ENCODE data around the gene STK17A.

The STK17A gene

GRCh38 chr7:43655584-43655983 lies 72.7 kb downstream of the STK17A start:
- TF ChIP-seq CTCF (IDR thresholded peaks at IDR 0.05; ENCODE audit: insufficient read depth, low read depth, low read length, missing control alignments), result no peak
- H3K4me3 ChIP-seq (ENCODE audit: low read length), result no peak overlapping the region
- DNase-seq (ENCODE audit: low read depth), result no peak

- DNase-seq (ENCODE audit: low read depth), result no peak
- no peak for TF ChIP-seq CTCF (IDR thresholded peaks at IDR 0.05; ENCODE audit: insufficient read depth, low read depth, low read length, missing control alignments)
- no peak overlapping the region for H3K4me3 ChIP-seq (ENCODE audit: low read length)
Measured at GRCh38 chr7:43656997-43657396, 74.1 kb downstream of the STK17A start.

GRCh38 chr7:43658718-43659548 lies 76.0 kb downstream of the STK17A start:
- H3K4me3 ChIP-seq (ENCODE audit: low read length), result no peak overlapping the region
- DNase-seq (ENCODE audit: low read depth), result peak; percentile 65
- no peak for TF ChIP-seq CTCF (IDR thresholded peaks at IDR 0.05; ENCODE audit: insufficient read depth, low read depth, low read length, missing control alignments)

GRCh38 chr7:43659549-43659896 lies 76.6 kb downstream of the STK17A start:
- DNase-seq (ENCODE audit: low read depth), result no peak
- no peak for TF ChIP-seq CTCF (IDR thresholded peaks at IDR 0.05; ENCODE audit: insufficient read depth, low read depth, low read length, missing control alignments)
- no peak overlapping the region for H3K4me3 ChIP-seq (ENCODE audit: low read length)

- no peak overlapping the region for H3K4me3 ChIP-seq (ENCODE audit: low read length)
- no peak for DNase-seq (ENCODE audit: low read depth)
- no peak for TF ChIP-seq CTCF (IDR thresholded peaks at IDR 0.05; ENCODE audit: insufficient read depth, low read depth, low read length, missing control alignments)
Measured at GRCh38 chr7:43660141-43660540, 77.2 kb downstream of the STK17A start.

- no peak for DNase-seq (ENCODE audit: low read depth)
- no peak overlapping the region for H3K4me3 ChIP-seq (ENCODE audit: low read length)
- TF ChIP-seq CTCF (IDR thresholded peaks at IDR 0.05; ENCODE audit: insufficient read depth, low read depth, low read length, missing control alignments), result no peak
Measured at GRCh38 chr7:43664681-43665080, 81.8 kb downstream of the STK17A start.

GRCh38 chr7:43666938-43667337 lies 84.0 kb downstream of the STK17A start:
- TF ChIP-seq CTCF (IDR thresholded peaks at IDR 0.05; ENCODE audit: insufficient read depth, low read depth, low read length, missing control alignments), result no peak
- no peak overlapping the region for H3K4me3 ChIP-seq (ENCODE audit: low read length)
- DNase-seq (ENCODE audit: low read depth), result no peak
